PFSK-1 (cell line): ENCODE measurements around the gene ZBTB7A.

ENCODE experiments used
- FOXP2 ChIP-seq: optimal IDR thresholded peaks from 2 replicates; pipeline ENCODE3; 2011; ENCODE audit warnings: borderline replicate concordance, control low read depth, inconsistent platforms; ENCODE audit not compliant: insufficient read depth; ENCODE audit errors: extremely low read length, extremely low read depth
- POLR2AphosphoS5 ChIP-seq: IDR thresholded peaks from 2 replicates; pipeline ENCODE4 v1.6.1; 2012; ENCODE audit warnings: low read depth, mild to moderate bottlenecking, control low read depth, low read length, moderate library complexity
- SIN3A ChIP-seq: IDR thresholded peaks from 2 replicates; pipeline ENCODE4 v1.6.1; 2012; ENCODE audit warnings: mild to moderate bottlenecking, low read length, moderate library complexity, borderline replicate concordance; ENCODE audit not compliant: insufficient read depth
- TAF1 ChIP-seq: IDR thresholded peaks from 2 replicates; pipeline ENCODE4 v1.6.1; 2012; ENCODE audit warnings: low read length, control low read depth, borderline replicate concordance; ENCODE audit not compliant: insufficient read depth
- TF ChIP-seq, protein P1 (sequence below), 2 experiments: IDR thresholded peaks; 2 replicates each; pipeline versions ENCODE4 v1.6.1 to v1.8.0; 2011 to 2012; ENCODE audit warnings: low read depth in 2 of 2, low read length in 2 of 2, control low read depth in 1 of 2, inconsistent platforms in 1 of 2, mild to moderate bottlenecking in 1 of 2, moderate library complexity in 1 of 2; ENCODE audit not compliant: insufficient read depth in 1 of 2

The ZBTB7A gene

GRCh38 chr19:4061683-4062418 is 4.8 kb downstream of the ZBTB7A start:
- TF ChIP-seq POLR2AphosphoS5 (no peak), SIN3A (no peak), FOXP2 (no peak), TAF1 (no peak)
- TF ChIP-seq, protein P1, sequence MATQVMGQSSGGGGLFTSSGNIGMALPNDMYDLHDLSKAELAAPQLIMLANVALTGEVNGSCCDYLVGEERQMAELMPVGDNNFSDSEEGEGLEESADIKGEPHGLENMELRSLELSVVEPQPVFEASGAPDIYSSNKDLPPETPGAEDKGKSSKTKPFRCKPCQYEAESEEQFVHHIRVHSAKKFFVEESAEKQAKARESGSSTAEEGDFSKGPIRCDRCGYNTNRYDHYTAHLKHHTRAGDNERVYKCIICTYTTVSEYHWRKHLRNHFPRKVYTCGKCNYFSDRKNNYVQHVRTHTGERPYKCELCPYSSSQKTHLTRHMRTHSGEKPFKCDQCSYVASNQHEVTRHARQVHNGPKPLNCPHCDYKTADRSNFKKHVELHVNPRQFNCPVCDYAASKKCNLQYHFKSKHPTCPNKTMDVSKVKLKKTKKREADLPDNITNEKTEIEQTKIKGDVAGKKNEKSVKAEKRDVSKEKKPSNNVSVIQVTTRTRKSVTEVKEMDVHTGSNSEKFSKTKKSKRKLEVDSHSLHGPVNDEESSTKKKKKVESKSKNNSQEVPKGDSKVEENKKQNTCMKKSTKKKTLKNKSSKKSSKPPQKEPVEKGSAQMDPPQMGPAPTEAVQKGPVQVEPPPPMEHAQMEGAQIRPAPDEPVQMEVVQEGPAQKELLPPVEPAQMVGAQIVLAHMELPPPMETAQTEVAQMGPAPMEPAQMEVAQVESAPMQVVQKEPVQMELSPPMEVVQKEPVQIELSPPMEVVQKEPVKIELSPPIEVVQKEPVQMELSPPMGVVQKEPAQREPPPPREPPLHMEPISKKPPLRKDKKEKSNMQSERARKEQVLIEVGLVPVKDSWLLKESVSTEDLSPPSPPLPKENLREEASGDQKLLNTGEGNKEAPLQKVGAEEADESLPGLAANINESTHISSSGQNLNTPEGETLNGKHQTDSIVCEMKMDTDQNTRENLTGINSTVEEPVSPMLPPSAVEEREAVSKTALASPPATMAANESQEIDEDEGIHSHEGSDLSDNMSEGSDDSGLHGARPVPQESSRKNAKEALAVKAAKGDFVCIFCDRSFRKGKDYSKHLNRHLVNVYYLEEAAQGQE (IDR thresholded peaks at IDR 0.05; ENCODE audit: insufficient read depth in 1 of 2, low read depth in 2 of 2, low read length in 2 of 2): no peak

- TF ChIP-seq POLR2AphosphoS5 (no peak), FOXP2 (no peak), SIN3A (no peak), TAF1 (no peak)
- TF ChIP-seq, protein P1 (IDR thresholded peaks at IDR 0.05; ENCODE audit: insufficient read depth in 1 of 2, low read depth in 2 of 2, low read length in 2 of 2): no peak
Measured at GRCh38 chr19:4061178-4061682, 5.5 kb downstream of the ZBTB7A start.

GRCh38 chr19:4060621-4061177 is 6.0 kb downstream of the ZBTB7A start:
- no peak for TF ChIP-seq SIN3A
- TF ChIP-seq POLR2AphosphoS5: no peak

DNA sequence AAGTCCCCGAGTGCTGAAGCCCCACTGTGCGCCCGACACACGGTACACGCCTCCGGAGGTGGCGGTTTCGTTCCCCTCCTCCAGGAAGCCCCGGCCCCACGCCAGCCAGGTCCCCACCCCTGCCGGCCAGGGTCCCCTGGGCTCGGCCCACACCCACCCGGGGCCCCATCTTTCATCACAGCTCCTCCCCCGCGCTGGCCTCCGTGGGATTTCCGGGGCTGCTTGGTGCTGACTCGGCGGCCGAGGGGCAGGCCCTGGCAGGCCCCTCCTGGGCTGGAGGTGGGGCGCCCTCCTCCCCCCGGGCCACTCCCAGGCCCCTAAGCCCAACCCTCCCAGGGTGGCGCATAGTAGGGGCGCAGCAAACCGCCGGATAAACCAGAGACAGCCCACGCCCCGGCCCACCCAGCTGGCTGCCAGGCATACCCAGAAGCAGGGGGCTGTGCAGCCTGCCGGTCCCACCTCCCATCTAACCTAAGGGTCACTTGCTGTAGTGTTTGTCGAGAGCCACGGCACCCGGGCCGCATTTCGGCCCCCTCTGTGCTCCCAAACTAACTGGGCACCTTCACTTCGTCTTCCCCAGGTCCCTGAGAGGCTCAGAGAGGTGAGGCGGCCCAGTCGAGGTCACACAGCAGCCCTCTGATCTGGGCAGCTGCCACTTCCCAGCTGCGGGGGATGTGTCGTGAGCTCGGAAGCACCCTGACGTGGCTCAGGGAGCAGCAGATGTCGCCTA is 6.6 kb downstream of the ZBTB7A start:
- TF ChIP-seq POLR2AphosphoS5 (no peak), SIN3A (no peak), TAF1 (no peak), FOXP2 (no peak)
- TF ChIP-seq, protein P1 (IDR thresholded peaks at IDR 0.05; ENCODE audit: insufficient read depth in 1 of 2, low read depth in 2 of 2, low read length in 2 of 2): no peak

GRCh38 chr19:4059453-4059871 is 7.2 kb downstream of the ZBTB7A start:
- TF ChIP-seq SIN3A: no peak
- no peak for TF ChIP-seq TAF1
- TF ChIP-seq FOXP2: no peak
- no peak for TF ChIP-seq POLR2AphosphoS5
- TF ChIP-seq, protein P1 (IDR thresholded peaks at IDR 0.05; ENCODE audit: insufficient read depth in 1 of 2, low read depth in 2 of 2, low read length in 2 of 2): no peak
